ENCODE measurements around the gene ALCAM.
"Not testable (repeated sequence)": the region's sequence is repeated elsewhere in the genome, so short reads cannot be mapped to it uniquely, and the experiment has no call there.

The ALCAM gene

DNA sequence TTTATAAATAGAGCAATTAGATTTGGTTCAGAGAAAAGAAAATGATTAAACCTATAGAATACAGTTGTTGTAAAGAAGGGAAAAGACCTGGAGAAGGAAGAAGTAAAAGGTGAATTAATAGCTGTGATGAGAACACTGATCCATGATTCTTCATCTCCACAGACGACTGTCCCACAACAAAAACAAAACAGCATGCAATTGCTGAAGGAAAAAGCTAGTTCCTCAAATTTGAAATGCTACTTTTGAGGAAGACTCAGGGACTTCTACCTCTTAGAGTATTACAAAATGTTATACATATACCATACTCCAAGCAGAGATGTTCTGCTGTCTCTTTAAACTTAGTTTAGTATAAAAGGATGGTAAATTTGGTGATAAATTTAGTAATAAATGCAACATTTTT, 21.5 kb downstream of the ALCAM start:
- DNase-seq (ENCODE audit: low read depth in 2 of 2), result no peak

DNA sequence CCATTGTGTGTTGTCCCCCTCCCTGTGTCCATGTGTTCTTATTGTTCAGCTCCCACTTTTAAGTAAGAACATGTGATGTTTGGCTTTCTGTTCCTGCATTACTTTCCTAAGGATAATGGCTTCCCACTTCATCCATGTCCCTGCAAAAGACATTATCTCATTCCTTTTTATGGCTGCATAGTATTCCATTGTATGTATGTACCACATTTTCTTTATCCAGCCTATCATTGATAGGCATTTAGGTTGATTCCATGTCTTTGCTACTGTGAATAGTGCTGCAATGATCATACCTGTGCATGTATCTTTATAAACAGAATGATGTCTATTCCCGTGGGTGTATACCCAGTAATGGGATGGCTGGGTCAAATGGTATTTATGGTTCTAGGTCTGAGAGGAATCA, 23.1 kb downstream of the ALCAM start:
- DNase-seq (ENCODE audit: low read depth in 2 of 2), result not testable (repeated sequence)

DNA sequence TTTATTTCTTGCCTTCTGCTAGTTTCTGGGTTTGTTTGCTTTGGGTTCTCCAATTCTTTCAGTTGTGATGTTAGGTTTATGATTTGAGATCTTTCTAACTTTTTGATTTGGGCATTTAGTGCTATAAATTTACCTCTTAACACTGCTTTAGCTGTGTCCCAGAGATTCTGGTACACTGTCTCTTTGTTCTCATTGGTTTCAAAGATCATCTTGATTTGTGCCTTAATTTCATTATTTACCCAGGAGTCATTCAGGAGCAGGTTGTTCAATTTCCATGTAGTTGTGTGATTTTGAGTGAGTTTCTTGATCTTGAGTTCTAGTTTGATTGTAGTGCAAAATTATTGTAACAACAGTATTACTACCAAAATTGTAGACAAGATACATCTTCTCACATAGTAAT, 25.9 kb downstream of the ALCAM start:
- DNase-seq (ENCODE audit: low read depth in 2 of 2), result not testable (repeated sequence)

DNA sequence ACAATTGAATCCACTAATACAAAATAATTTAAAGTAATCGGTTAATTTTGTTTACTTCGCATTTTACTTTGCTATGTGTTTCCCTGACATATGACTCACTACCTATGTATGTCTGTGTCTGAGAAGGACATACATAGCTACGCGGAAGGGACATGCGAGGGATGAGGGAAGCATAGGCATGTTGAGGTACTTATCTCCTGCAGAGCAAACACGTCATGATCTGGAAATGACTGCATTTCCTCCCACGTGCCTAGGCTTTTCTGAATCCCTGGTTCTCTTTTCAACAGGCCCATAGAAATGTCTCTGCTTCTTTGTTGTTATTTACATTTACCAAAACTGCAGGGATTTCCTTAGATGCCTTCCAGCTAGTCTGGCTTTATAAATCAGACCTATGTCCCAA, 27.5 kb downstream of the ALCAM start:
- no peak for DNase-seq (ENCODE audit: low read depth in 2 of 2)

- no peak for DNase-seq (ENCODE audit: low read depth in 2 of 2)
These were observed 31.3 kb downstream of the ALCAM start for GRCh38 chr3:105397974-105398373.

- DNase-seq (ENCODE audit: low read depth in 2 of 2), result no peak
These were observed 31.7 kb downstream of the ALCAM start for GRCh38 chr3:105398437-105398836.

DNA sequence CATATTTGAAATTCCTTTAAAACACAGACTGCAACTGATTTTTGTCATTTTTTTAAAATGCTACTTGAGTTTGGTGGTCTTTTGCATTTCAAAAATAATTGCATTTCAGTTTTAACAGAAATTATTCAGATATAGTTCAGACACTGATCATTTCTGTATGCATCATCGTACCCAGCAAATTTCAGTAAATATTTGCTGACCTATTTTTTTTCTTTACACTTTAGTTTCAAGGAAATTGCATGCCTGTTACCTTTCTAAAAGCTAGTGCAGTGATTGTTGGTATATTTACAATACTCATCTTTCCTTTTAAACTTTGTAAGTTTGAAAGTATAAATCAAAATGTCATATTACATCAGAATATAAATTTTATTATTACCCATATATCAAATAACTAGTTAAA, 32.4 kb downstream of the ALCAM start:
- no peak for DNase-seq (ENCODE audit: low read depth in 2 of 2)

DNA sequence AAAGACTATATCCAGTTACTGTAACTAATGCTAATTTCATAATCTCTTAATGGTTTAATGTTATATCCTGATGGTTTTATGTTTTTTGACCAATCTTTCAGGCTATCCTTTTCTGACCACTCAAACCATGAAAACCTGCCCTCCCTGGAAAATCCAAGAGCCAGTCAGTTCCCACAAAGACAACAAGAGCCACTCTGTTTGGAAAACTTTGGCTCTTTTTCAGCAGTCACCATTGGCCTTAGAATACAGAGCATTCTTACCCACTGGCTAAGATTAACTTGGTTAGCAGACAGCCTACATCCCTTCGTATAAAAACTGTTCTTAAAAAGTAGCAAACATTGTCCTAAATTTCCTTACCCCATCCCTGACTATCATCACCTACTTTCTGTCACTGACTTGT, 32.9 kb downstream of the ALCAM start:
- DNase-seq (ENCODE audit: low read depth in 2 of 2), result no peak

DNA sequence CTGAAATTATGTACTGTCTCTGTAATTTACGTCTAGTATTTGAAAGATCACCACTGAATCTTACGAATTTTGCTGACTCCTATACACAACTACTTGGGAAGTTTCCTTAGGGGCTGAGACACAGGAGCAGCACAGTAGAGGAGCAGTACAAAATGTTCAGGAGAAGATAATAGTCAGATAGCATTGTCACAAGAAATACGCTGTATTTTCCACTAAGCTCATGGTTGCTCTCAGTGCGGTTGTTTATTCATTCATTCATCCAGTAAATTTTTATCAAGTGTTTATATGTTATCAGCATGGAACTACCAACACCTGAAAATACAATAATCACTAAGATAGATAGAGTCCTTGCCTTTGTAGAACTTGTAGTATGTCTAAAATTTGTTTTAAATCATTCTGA, 34.5 kb downstream of the ALCAM start:
- no peak for DNase-seq (ENCODE audit: low read depth in 2 of 2)

DNA sequence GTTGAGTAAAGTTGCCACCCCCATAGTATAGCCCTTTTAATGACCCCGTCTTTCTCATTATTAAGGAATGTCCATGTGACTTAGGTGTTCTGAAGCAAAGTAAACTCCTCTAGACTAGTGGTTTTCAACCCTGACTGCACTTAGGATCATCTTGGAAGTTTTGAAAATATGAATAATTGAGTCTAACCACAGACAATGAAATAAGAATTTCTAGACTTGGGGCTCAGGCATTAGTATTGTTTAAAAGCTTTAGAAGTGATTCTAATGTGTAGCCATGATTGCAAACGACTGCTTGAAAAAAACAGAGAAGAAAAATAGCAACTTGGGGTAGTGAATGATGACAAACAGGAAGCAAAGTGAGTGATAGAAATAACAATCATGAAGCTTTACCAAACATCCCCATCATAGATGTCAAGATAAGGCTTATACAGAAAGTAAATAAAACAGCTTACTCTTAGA, 35.0 kb downstream of the ALCAM start:
- DNase-seq (ENCODE audit: low read depth in 2 of 2), result no peak

GRCh38 chr3:105402287-105402801, 35.6 kb downstream of the ALCAM start:
- no peak for DNase-seq (ENCODE audit: low read depth in 2 of 2)

- DNase-seq (ENCODE audit: low read depth in 2 of 2), result not testable (repeated sequence)
These were observed 36.3 kb downstream of the ALCAM start for GRCh38 chr3:105403034-105403433.

GRCh38 chr3:105406268-105406667, 39.6 kb downstream of the ALCAM start:
- no peak for DNase-seq (ENCODE audit: low read depth in 2 of 2)

- no peak for DNase-seq (ENCODE audit: low read depth in 2 of 2)
These were observed 42.7 kb downstream of the ALCAM start for GRCh38 chr3:105409364-105409763.

DNA sequence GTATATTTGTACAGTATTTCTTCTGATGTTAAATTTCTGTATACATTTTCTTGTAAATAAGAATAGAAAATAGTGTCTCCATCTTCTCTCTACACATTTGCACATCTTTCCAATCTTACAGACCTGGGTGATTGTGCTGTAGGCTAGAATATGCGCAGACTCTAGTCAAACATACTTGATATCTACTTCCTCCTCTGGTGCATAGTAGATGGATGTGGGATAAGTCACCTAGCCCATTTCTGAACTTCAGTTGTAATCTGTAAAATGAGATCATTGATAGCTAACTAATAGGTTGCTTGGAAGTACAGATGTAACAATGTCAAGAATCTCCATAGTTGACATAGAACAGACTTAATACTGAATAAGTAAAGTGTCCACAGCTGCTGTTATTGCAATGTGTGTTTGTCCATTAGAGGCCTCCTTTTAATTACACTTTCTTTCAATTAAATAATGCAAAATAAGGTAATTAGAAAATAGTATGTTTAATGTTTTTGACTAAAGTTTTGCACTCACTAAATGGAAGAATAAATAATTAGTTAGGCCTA, 46.7 kb downstream of the ALCAM start:
- DNase-seq (ENCODE audit: low read depth in 2 of 2), result no peak

DNA sequence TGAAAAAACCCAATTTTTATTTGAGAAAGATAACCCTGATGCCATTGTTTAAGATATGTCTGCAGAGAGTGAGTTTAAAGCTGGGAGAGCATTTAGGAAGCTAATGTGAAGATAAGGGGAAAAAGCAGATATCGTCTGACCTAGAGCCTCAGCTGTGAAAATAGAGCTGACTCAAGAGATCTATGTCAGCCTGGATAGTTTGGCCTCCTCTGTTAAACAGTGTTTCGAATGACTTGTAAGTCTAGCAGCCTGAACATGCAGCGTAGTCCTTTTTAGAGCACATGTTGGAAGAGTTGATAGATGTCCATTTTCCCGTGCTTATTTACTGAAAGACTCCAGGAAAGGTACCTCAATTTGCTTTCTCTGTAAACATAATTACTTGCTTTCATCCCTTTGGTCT, 48.1 kb downstream of the ALCAM start:
- no peak for DNase-seq (ENCODE audit: low read depth in 2 of 2)

DNA sequence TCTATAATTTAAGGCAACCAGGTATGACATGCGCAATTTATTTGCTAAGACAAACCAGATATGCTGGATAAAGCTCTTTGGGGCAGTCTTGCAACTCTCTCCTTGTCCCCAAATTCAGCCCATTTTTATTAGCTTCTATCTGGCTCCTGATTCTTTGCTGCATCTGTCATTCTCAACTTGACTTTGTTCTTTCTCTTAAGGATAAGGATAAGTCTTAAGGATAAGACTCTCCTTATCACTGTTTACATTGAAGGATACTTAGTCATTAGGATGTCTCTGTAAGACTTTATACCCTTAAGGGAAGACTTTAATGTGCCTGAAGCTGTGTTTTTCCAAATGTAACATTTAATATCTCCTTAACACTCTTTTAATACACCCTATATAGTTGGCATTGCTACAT, 49.2 kb downstream of the ALCAM start:
- no peak for DNase-seq (ENCODE audit: low read depth in 2 of 2)

DNA sequence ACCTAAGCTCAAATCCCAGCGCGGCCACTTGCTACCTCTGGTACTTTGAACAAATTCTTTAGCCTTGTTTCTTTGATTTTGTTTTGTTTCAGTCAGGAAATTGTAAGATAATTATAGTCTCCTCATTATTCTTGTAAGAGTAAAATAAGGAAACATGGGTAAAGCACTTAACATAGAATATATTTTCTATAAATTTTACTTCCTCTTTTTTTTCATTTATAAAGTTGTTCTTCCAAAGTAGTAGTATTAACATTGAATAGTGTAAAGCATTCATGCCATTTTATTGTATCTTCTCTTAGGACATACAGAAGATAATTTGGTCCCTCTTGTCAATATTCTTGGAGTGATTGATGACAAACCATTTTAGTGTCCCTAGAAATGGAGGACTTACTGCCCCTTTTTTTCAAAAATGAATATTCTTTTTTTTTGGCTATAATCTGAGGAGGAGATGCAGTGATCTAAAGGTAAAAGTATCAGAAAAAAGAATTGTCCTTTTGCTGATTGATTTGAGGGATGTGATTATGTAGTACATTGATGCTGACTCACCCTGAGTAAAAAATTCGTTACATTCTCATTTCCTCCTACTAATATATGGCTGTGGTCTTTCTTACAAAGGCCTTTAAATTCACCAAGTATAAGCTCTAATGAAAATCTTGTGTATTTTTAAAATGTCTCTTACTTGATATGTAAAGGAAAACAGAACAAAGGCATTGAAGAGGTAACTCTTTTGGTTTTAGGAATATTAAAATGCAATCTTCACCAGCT, 51.0 kb downstream of the ALCAM start:
- no peak for DNase-seq (ENCODE audit: low read depth in 2 of 2)

DNA sequence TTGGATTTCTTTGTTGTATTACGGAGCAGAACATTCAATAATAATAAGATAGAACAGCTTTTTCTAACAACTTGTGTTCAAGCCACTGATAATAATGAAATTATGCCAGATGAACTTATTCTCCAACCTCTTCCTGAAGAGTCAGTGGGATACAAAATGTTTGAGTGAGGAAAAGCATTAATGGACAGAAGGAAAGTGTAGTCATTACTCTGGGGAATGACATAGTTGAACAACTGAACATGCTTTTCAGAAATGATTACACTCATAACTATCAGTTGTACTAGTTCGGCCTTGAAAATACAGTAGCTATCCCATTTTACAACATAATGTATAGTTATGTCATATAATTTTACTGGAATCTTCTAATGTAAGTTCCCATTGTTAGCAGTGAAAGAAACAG, 55.9 kb downstream of the ALCAM start:
- no peak for DNase-seq (ENCODE audit: low read depth in 2 of 2)

- DNase-seq (ENCODE audit: low read depth in 2 of 2), result no peak
These were observed 56.7 kb downstream of the ALCAM start for GRCh38 chr3:105423397-105423796.

DNA sequence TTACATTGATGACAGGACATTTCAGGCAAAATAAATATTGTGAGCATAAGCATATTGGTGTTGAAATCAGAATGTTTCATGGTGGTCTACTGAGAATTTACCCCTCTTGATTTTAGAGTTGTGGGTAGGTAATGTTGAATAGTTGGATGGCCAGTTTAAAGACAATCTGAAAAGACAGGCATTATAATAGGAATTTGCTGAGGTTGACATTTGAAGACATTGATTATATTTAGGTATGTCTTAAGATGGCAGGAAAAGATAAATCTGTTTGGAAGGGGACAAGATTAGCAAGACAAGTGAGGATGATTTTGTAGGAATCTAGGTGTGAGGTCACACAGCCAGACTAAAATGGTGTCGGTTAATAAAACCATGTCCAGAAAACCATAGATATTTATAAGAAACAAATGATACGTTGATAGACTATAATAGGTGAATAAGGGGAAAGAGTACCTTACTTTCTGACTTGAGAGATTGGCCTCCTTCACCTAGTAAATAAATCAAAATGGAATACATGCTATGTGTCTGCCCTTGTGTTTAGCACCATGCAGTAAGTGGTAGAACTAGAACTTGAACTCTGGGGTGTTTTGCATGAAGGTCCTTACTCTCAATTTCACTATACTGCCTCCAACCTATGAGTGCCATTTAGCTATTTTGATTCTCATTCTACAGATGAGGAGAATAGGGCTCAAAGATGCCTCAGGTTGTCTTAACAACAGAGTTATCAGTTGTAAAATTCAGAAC, 57.9 kb downstream of the ALCAM start:
- DNase-seq (ENCODE audit: low read depth in 2 of 2), result no peak

- no peak for DNase-seq (ENCODE audit: low read depth in 2 of 2)
These were observed 58.4 kb downstream of the ALCAM start for GRCh38 chr3:105425153-105425502.

GRCh38 chr3:105427332-105427731, 60.6 kb downstream of the ALCAM start:
- no peak for DNase-seq (ENCODE audit: low read depth in 2 of 2)
